GM18951 (cell line): ENCODE results near the gene ARMC9.

Source experiments
- POLR2A ChIP-seq: IDR thresholded peaks from 4 replicates; pipeline ENCODE4 v1.6.1; 2011; ENCODE audit warnings: mild to moderate bottlenecking; ENCODE audit not compliant: insufficient read length, insufficient read depth; ENCODE audit errors: extremely low read depth
- in situ Hi-C: fragments of 300-500 bp; cut with MboI; formaldehyde crosslinking; loops from one replicate; pipeline ENCODE4 v1.12.0; 2022; ENCODE audit warnings: low sequenced_read_pairs, mixed read lengths, inconsistent platforms; ENCODE audit not compliant: unreplicated experiment

Gene ARMC9

DNA sequence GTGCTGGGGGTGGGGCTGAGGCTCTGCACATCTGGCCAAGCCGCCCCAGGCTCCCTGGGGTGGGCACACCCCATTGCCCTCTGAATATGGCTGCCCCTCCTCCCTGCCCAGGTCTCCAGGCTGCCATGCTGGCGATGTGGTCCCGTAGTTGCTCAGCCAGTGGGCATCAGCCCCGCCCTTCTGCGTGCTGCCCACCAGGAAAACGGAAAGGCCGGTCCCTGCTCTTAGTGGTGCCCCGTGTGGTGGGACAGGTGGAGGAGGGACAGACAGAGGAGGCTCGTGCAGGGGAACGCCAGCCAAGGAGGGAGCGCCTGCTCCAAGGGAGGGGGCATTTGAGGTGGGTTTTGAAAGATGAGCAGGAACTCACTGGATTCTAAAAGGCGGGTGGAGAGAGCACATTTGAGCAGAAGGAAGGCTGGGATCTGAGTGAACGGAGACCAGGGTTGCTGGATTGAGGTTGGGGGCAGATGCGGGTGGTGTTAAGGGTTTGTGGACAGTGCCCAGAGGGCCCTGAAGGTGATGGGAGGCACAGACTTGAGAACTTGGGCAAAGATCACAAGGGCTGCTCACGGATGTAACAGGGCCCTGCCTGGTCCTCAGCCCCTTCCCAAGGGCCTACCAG, 190.4 kb downstream of the ARMC9 start:
- in situ Hi-C loops: no loop called here

DNA sequence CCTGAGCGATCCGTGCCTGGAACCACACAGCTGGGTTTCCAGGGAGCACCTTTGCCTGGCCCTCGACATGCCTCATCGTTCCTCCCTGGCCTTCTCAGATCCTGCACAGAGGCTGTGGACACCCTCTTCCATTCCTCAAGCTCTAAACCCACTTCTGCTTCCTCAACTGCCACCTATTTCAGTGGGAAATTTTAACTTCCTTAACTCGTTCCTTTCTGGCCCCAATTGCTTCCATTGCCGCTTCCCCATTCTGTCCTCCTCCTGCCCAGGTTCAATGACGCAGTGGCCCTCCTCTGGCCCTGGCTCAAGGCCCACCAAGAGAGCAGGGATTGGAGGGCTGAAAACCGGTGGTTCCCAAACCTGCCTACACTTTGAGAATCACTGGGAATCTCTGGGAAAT, 192.2 kb downstream of the ARMC9 start:
- TF ChIP-seq POLR2A: no peak
- in situ Hi-C loops: loop anchor here (10.0 kb wide), 1 partner anchor 96 kb away; no protein-coding TSS in a partner anchor

More for the DNA sequence above, 190.4 kb downstream of the ARMC9 start:
- TF ChIP-seq POLR2A: no peak

DNA sequence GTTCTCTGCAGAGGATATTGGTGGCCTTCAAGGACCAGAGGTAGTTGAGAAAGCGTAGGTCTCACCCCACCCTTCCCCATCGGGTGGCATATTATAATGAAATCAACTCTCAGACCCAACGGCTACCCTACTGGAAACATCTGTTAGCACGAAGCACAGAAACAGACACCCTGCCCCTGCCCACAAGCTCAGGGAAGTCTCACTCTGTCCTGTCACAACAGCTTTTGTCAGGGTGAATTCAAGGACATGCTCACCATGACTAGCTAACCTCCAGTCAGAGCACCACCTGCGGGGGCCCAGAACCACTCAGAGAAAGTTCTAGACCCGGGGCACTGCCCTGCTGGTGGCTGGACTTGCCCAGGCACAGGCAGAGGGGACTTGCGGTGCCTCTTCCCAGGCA, 193.6 kb downstream of the ARMC9 start:
- in situ Hi-C loops: loop anchor here (10.0 kb wide), 1 partner anchor 97 kb away; no protein-coding TSS in a partner anchor
- no peak for TF ChIP-seq POLR2A

DNA sequence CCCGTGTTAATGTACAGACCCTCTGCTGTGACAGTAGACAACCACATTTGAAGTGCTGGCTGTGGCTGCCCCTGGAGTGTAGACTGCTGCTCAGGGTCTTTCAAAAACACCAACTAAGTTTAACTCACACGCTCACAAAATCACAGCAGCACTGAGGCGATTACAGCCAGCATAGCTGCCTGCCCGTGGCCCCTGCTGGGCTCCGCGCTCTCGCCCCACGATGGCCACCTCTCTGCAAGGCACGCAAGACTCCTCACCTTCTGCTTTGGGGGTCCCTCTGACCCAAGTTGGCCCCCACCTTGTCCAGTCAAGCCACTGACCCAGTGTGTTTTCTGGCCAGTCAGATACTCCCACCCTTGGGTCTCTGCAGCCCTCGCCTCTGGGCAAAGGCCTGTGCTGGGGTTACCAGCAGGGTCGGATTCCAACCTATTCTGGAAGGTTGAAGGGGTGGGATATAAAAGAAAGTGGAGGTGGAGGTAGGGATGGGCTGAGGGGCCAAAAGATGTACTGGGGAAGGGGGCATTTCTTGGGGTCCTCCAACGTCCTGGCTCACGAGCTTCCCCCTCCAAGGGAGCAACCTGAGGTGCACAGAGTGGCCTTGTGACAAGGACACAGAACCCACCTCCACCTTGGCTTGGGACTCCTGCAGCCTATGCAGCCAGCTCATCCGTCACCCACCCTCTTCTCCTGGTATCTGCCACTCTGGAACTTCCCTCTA, 194.2 kb downstream of the ARMC9 start:
- TF ChIP-seq POLR2A: peak; percentile 9
- in situ Hi-C loops: loop anchor here (10.0 kb wide), 1 partner anchor 98 kb away; no protein-coding TSS in a partner anchor

DNA sequence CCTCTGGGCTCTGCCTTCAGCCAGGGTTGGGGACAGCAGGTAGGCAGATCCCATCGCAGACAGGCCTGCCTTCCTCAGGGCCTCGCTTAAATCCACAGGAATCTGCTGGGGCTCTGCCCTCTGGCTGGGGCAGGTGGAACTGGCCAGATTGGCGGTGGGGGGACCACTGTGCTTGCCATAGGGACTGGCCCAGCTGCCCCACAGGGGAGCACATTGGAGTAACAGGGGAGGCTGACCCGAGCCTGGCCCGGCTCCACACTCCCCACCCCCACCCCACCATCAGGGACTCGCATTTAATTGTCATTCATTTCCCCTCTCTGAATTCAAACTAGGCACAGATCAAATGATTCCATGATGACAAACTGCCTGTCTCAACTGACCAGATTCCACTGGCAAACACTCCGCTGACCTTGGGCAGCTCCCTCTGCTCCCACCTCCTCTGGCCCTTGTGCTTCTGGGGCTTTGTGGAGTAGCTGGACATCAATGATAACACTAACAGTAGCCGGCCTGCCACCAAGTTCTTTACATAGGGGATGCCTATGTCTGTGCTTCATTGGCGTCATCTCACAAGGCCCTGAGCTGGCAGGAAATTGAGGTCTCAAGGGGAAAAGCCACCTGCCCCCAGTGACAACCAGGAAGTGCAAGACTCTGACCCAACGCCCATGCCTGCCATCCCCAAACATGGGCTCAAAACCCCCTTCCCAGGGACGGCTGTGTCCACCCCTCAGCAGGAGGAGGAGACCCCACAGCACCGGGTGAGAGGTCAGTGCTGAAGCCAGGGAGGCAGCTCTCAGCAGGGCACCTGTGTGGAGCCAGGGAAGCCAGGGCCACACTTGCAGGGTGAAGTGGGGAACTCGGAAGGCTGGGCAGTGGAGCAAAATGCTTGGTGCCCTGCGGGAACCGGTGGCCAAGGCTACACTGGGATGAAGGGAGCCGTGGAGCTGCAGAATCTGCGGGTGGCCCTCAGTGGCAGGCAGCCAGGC, 195.0 kb downstream of the ARMC9 start:
- in situ Hi-C loops: loop anchor here (10.0 kb wide), 1 partner anchor 99 kb away; no protein-coding TSS in a partner anchor
- peak; percentile 58 for TF ChIP-seq POLR2A

DNA sequence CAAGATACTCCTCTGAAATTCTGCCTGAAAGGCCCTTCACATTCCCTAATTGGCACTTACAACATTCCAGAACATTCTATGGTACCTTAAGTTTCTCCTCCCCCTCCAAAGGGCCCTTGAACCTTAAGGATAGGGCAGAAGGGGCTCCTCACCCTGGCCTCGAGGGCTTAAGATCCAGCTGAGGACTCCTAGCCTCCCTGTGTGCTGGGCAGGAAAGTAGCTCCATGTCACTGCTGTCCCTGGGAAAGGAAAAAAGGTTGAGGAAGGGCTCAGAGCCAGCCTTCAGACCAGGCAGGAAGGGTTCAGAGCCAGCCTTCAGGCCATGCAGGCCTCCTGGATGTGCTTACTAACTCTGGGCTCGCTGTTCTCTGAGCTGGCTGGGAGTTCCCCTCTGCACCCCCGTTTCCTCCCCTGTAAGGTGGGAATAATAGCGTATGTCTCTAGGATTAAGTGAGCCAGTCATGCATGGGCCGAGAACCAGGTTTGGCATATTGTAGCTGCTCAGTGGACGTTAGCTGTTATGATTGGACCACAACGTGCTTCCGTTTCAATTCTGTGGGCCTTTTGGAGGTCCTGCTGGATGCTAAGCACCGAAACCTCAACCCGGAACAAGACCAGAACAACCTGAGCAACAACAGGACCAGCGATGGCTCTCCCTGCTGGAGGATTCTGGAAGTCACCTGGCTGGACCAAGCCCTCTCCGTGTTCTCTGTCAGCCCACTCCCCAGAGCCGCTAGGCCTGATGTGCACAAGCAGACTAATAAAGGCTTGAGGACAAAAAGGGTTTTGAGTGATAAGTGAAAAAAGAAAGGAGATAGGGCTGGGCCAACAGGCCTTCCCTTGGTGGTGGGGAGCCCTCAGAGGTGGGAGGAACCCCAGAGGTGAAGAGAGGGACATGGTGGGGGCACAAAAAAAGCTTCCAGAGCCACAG, 196.0 kb downstream of the ARMC9 start:
- peak; percentile 71 for TF ChIP-seq POLR2A

DNA sequence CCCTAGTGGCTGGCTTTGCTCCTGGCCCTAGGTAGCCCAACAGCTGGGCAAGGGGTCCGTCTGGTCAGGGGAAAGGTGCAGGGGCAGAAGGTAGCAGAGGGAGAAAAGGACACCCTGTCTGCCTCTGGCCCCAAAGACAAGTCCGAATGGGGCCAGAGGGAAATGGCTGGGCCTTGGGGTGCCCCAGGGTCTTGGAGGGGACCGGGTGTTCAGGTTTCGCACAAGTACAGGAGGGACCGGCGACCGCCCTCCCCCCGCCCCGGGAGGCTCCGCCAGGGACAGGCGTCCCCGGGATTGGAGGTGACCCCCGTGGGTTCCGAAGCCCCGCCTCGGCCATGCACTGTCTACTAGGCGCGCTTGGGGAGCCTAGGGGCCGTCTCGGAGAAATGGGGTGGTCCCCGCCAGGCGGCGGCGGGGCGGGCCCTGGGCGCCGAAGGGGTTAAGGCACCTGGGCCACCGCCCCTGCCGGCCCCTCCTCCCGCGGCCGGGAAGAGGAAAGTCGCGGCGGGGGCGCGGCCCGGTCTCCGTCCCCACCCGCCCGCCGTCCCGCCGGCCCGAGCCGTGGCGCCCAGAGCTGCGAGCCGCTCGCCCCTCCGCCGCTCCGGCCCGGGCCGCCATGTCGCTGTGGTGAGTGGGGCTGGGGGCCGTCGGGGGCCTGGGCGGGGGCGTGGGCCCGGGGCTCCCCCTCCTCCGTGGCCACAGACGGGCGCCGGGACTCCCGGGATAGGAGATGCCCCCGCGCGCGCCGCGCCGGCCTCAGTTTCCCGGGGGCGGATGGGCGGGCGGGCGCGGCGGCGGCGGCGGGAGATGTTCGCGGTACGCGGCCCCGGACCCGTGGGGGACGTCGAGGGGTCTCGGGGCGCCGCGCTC, 197.0 kb downstream of the ARMC9 start, which contains the start of gene B3GNT7:
Gene B3GNT7, plus strand, starts transcription at position 523 of the 870 bp plus-strand sequence. Its CDS starts 94 bp downstream, at position 617.
- peak; percentile 46 for TF ChIP-seq POLR2A
- in situ Hi-C loops: loop anchor here (10.0 kb wide), 1 partner anchor 101 kb away; no protein-coding TSS in a partner anchor

More for the DNA sequence above, 196.0 kb downstream of the ARMC9 start:
- in situ Hi-C loops: loop anchor here (10.0 kb wide), 1 partner anchor 100 kb away; no protein-coding TSS in a partner anchor

DNA sequence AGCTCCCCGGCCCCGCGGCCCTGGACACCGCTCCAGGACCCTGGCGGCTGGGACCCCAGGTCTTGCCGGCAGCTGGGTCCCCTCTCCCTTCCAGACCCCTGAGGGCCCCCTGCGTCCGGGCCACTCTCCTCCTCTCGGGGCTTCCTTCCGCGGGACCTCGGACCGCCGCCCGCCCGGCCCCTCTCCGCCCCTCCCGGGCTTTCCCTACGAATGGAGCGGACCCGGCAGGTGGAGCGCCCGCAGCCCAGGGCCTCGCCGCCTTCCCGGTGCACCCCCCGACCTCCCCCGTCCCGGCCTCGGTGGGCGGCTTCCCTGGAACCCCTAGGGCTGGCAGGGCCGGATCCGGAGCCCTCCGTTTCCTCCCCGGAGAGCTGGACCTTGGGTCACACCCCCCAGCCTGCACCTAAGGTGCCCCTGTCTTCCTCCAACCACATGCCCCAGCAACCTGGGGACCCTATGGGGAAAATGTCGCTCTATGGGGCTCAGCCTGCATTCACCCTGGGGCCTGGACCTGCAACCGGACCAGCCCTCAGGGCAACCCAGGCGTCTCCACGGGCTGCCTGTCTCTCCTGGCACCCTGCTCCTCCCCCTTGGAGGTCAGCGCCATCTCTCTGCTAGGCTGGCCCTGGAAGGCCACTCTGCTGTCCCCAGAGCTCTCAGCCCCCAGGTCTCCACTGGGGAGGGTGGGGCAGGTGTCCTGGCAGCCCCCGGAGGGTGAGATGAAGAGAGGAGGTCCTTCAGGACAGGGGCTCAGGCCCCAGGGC, 197.8 kb downstream of the ARMC9 start:
- in situ Hi-C loops: loop anchor here (10.0 kb wide), 1 partner anchor 101 kb away; no protein-coding TSS in a partner anchor
- no peak for TF ChIP-seq POLR2A

DNA sequence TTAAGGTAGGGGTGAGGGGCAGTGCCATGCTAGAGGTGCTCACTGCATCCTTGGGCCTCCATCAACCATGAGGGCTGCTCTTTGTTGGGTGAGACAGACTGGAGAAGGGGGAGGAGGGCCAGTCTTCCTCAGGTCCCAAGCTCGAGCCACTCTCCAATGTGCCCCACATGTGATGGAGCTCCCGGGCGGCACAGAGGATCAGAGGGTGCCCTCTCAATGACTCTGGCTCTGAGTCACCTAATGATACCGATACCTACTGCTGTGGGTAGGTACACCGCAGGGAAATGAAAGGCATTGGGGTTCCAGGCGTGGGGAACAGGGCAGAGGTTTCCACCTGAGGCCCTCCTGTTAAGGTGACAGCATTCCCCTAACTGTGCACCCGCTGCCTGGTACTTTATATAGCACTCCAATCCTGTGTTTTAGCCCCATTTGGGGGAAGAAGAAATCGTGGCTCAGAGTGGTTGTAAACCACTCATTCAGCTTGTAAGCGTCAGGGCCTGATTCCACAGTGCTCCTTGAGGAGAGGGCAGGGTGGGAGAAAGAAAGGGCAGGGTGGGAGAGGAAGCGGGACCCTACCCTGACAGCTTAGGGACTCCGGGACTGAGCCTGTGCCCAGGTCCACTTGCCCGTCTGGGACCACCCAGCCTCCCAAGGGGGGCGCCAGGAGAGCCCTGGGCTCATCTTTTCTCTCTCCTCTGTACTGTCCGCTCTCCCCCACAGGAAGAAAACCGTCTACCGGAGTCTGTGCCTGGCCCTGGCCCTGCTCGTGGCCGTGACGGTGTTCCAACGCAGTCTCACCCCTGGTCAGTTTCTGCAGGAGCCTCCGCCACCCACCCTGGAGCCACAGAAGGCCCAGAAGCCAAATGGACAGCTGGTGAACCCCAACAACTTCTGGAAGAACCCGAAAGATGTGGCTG, 198.8 kb downstream of the ARMC9 start:
- in situ Hi-C loops: loop anchor here (10.0 kb wide), 1 partner anchor 102 kb away; no protein-coding TSS in a partner anchor
- peak; percentile 14 for TF ChIP-seq POLR2A
